GM23338 (cell line): ENCODE data around the gene PDE7B. TPM values are rescaled to one million over a fixed set of nuclear protein-coding genes. Genes with fewer than 3 reads are reported as not detected.

Source experiments
- ATAC-seq: fragments of 200-7000 bp; cut with Tn5 transposase; 3 replicates; pipeline ENCODE4 v1.9.1; 2020
- DNase-seq: peaks from one replicate; pipeline ENCODE4 v3.0.0-alpha.2; 2015; ENCODE audit warnings: low spot score
- H2AFZ ChIP-seq: fragments of 200-600 bp; sonication (generic); 2 replicates; pipeline ENCODE4 v1.8.0; 2016; ENCODE audit warnings: antibody characterized with exemption, mild to moderate bottlenecking, moderate library complexity
- H3F3A ChIP-seq: fragments of 200-600 bp; sonication (generic); replicated peaks from 2 replicates; pipeline ENCODE4 v1.8.0; 2017; ENCODE audit warnings: antibody characterized with exemption, mixed run types, low read depth
- H3K27ac ChIP-seq: fragments of 200-600 bp; sonication (generic); 2 replicates; pipeline ENCODE4 v1.6.1; 2016; ENCODE audit warnings: low read depth
- H3K27me3 ChIP-seq: fragments of 200-600 bp; sonication (generic); 2 replicates; pipeline ENCODE4 v1.8.0; 2016; ENCODE audit warnings: mild to moderate bottlenecking, mixed run types, moderate library complexity; ENCODE audit not compliant: insufficient read depth
- H3K36me3 ChIP-seq: fragments of 200-600 bp; sonication (generic); 2 replicates; pipeline ENCODE4 v1.8.0; 2016; ENCODE audit warnings: mild to moderate bottlenecking; ENCODE audit not compliant: insufficient read depth
- H3K4me1 ChIP-seq: fragments of 200-600 bp; sonication (generic); 2 replicates; pipeline ENCODE4 v1.8.0; 2016; ENCODE audit warnings: mild to moderate bottlenecking, moderate library complexity; ENCODE audit not compliant: insufficient read depth
- H3K4me2 ChIP-seq: fragments of 200-600 bp; sonication (generic); 2 replicates; pipeline ENCODE4 v1.7.1; 2017; ENCODE audit warnings: mixed run types
- H3K4me3 ChIP-seq: fragments of 200-600 bp; sonication (generic); 2 replicates; pipeline ENCODE4 v1.6.1; 2016; ENCODE audit warnings: mixed run types
- H3K79me2 ChIP-seq: fragments of 200-600 bp; sonication (generic); replicated peaks from 2 replicates; pipeline ENCODE4 v1.8.0; 2017; ENCODE audit warnings: mild to moderate bottlenecking; ENCODE audit not compliant: insufficient read depth
- H3K9me2 ChIP-seq: fragments of 200-600 bp; sonication (generic); 2 replicates; pipeline ENCODE4 v1.8.0; 2017; ENCODE audit not compliant: insufficient read depth
- H4K20me1 ChIP-seq: fragments of 200-600 bp; sonication (generic); replicated peaks from 2 replicates; pipeline ENCODE4 v1.8.0; 2017; ENCODE audit warnings: mild to moderate bottlenecking; ENCODE audit not compliant: insufficient read depth
- H3K27ac Mint-ChIP-seq: 2 replicates; pipeline ENCODE4 v1.8.0; 2020; ENCODE audit warnings: inconsistent platforms, mild to moderate bottlenecking, moderate library complexity, mixed read lengths
- H3K27me3 Mint-ChIP-seq: 3 replicates; pipeline ENCODE4 v1.8.0; 2022; ENCODE audit warnings: low read depth, mild to moderate bottlenecking, moderate library complexity, mixed read lengths, inconsistent platforms; ENCODE audit not compliant: insufficient read depth, poor library complexity
- H3K36me3 Mint-ChIP-seq: 3 replicates; pipeline ENCODE4 v1.8.0; 2021; ENCODE audit warnings: low read depth, mild to moderate bottlenecking, inconsistent platforms, moderate library complexity, mixed read lengths
- H3K4me1 Mint-ChIP-seq: 3 replicates; pipeline ENCODE4 v1.8.0; 2020; ENCODE audit warnings: mild to moderate bottlenecking, inconsistent platforms, mixed read lengths
- H3K4me3 Mint-ChIP-seq: 3 replicates; pipeline ENCODE4 v1.8.0; 2021; ENCODE audit warnings: moderate library complexity, mild to moderate bottlenecking, inconsistent platforms, mixed read lengths
- H3K9me3 Mint-ChIP-seq: 3 replicates; pipeline ENCODE4 v1.8.0; 2020; ENCODE audit warnings: moderate library complexity, mild to moderate bottlenecking, inconsistent platforms, mixed read lengths
- CREB1 ChIP-seq: fragments of 250-450 bp; sonication (Bioruptor Pico); IDR thresholded peaks from 2 replicates; pipeline ENCODE4 v1.5.0; 2020; ENCODE audit warnings: low read depth, mild to moderate bottlenecking, moderate library complexity
- CTCF ChIP-seq, 2 experiments: fragments of 200-600 bp in 1 of 2; sonication (generic) in 1 of 2; conservative IDR thresholded peaks; 2 replicates each; pipeline versions ENCODE4 v1.5.1 to v1.6.1; 2016 to 2017; ENCODE audit warnings: antibody characterized with exemption in 2 of 2, low read depth in 2 of 2, mild to moderate bottlenecking in 2 of 2, moderate library complexity in 1 of 2
- EZH2 ChIP-seq: fragments of 200-600 bp; sonication (generic); IDR thresholded peaks from one replicate; pipeline ENCODE4 v1.8.0; 2017; ENCODE audit warnings: antibody characterized with exemption, mild to moderate bottlenecking, low read depth; ENCODE audit not compliant: unreplicated experiment
- EZH2phosphoT487 ChIP-seq: fragments of 200-600 bp; sonication (generic); IDR thresholded peaks from one replicate; pipeline ENCODE4 v1.8.1; 2018; ENCODE audit warnings: antibody characterized with exemption; ENCODE audit not compliant: unreplicated experiment
- JUNB ChIP-seq: IDR thresholded peaks from one replicate; pipeline ENCODE4 v1.6.1; 2016; ENCODE audit warnings: antibody characterized with exemption; ENCODE audit not compliant: unreplicated experiment
- NANOG ChIP-seq: IDR thresholded peaks from 2 replicates; pipeline ENCODE4 v1.6.1; 2016; ENCODE audit warnings: antibody characterized with exemption, borderline replicate concordance
- REST ChIP-seq: IDR thresholded peaks from one replicate; pipeline ENCODE4 v1.6.1; 2018; ENCODE audit warnings: antibody characterized with exemption; ENCODE audit not compliant: unreplicated experiment
- STAT1 ChIP-seq: IDR thresholded peaks from one replicate; pipeline ENCODE4 v1.6.1; 2016; ENCODE audit warnings: antibody characterized with exemption; ENCODE audit not compliant: unreplicated experiment
- ZNF114 ChIP-seq: fragments of 250-450 bp; sonication (Bioruptor Pico); IDR thresholded peaks from 2 replicates; pipeline ENCODE4 v1.5.0; 2020; ENCODE audit warnings: mild to moderate bottlenecking, moderate library complexity
- ZNF331 ChIP-seq: fragments of 250-450 bp; sonication (Bioruptor Pico); IDR thresholded peaks from 2 replicates; pipeline ENCODE4 v1.5.0; 2020; ENCODE audit warnings: low read depth, mild to moderate bottlenecking, moderate library complexity
- ZNF462 ChIP-seq: fragments of 250-450 bp; sonication (Bioruptor Pico); IDR thresholded peaks from 2 replicates; pipeline ENCODE4 v1.5.0; 2020; ENCODE audit warnings: mild to moderate bottlenecking, moderate library complexity
- polyA plus RNA-seq: library from polyadenylated mRNA; unstranded; fragments of >200 nt; fragmentation: Nextera tagmentation; extraction: Ambion mirVana; gene quantifications from 2 replicates; pipeline ENCODE4 v1.2.1, GENCODE V29; 2016
- total RNA-seq: library from RNA; depleted of rRNA; stranded (reverse); fragments of >200 nt; shearing (Covaris generic); gene quantifications from 2 replicates; pipeline ENCODE4 v1.2.3, GENCODE V29; 2014

Gene PDE7B
- total and polyA plus RNA-seq, 2 experiments from 2014 or later = 0.07 TPM; not detected in 1

- TF ChIP-seq NANOG (no peak), ZNF114 (CRISPR knock-in tag) (no peak), EZH2 (no peak), ZNF331 (CRISPR knock-in tag) (no peak), STAT1 (no peak), ZNF462 (CRISPR knock-in tag) (no peak), CREB1 (no peak)
Observed at GRCh38 chr6:135971351-135971750, 119.8 kb downstream of the PDE7B start (continued).

GRCh38 chr6:135972150-135972549, 120.6 kb downstream of the PDE7B start:
- Mint-ChIP-seq H3K36me3 (no peaks in the 10 kb centered on the region), H3K27ac (no peak overlapping the region), H3K4me1 (no peaks in the 10 kb centered on the region; the same call in 2 of the 3 replicates), H3K27me3 (no peaks in the 10 kb centered on the region), H3K4me3 (no peak overlapping the region), H3K9me3 (no peaks in the 10 kb centered on the region)
- H3F3A ChIP-seq = no peaks in the 10 kb centered on the region
- no peak for DNase-seq
- no peak overlapping the region for H3K4me2 ChIP-seq
- H3K4me1 ChIP-seq = no peaks in the 10 kb centered on the region
- no peaks in the 10 kb centered on the region for H3K36me3 ChIP-seq
- no peaks in the 10 kb centered on the region for H3K79me2 ChIP-seq
- H3K9me2 ChIP-seq = 0 out of 2 replicates have a peak, but pooled peaks cover 9% of the 10 kb centered on the region
- ATAC-seq = no peak
- H3K4me3 ChIP-seq = no peak overlapping the region
- H3K27ac ChIP-seq = no peak overlapping the region
- H3K27me3 ChIP-seq = no peaks in the 10 kb centered on the region
- no peak overlapping the region for H2AFZ ChIP-seq
- H4K20me1 ChIP-seq = no peaks in the 10 kb centered on the region
- TF ChIP-seq REST (no peak), ZNF114 (CRISPR knock-in tag) (no peak), NANOG (no peak), CTCF (conservative IDR thresholded peaks at IDR 0.05; ENCODE audit: low read depth in 2 of 2) (no peak), CREB1 (no peak), JUNB (no peak), ZNF331 (CRISPR knock-in tag) (no peak), EZH2phosphoT487 (no peak)
